Mesothelial cell of epicardium (in vitro differentiated cells): Measurements from ENCODE around the gene MED13L. TPM values are rescaled to one million over a fixed set of nuclear protein-coding genes. Genes with fewer than 3 reads are reported as not detected.

Experiments used
- DNase-seq, 2 experiments: peaks; one replicate each; pipeline ENCODE4 v3.0.0; 2021; ENCODE audit warnings: low spot score in 2 of 2; ENCODE audit not compliant: unreplicated experiment in 2 of 2
- H3K27ac Mint-ChIP-seq: 2 replicates; pipeline ENCODE4 v1.8.0; 2021; ENCODE audit warnings: mixed read lengths
- H3K27me3 Mint-ChIP-seq: 2 replicates; pipeline ENCODE4 v1.8.0; 2021; ENCODE audit warnings: low read depth, mixed read lengths
- H3K36me3 Mint-ChIP-seq: 2 replicates; pipeline ENCODE4 v1.8.0; 2021; ENCODE audit warnings: mixed read lengths
- H3K4me1 Mint-ChIP-seq: 2 replicates; pipeline ENCODE4 v1.8.0; 2021; ENCODE audit warnings: mixed read lengths
- H3K4me3 Mint-ChIP-seq: 2 replicates; pipeline ENCODE4 v1.8.0; 2021; ENCODE audit warnings: mild to moderate bottlenecking, moderate library complexity, mixed read lengths
- H3K9me3 Mint-ChIP-seq: 2 replicates; pipeline ENCODE4 v1.8.0; 2021; ENCODE audit warnings: mixed read lengths
- total RNA-seq: library from RNA; stranded (reverse); gene quantifications from 3 replicates; pipeline ENCODE4 v1.2.1, GENCODE V29; 2021
- TF ChIP-seq, protein P1 (sequence below): fragments of 200-600 bp; sonication (generic); IDR thresholded peaks from one replicate; pipeline ENCODE4 v1.5.0; 2021; ENCODE audit warnings: antibody characterized with exemption; ENCODE audit not compliant: unreplicated experiment

Gene MED13L
- total RNA-seq, 1 donor from 2014 or later: 179 TPM

DNA sequence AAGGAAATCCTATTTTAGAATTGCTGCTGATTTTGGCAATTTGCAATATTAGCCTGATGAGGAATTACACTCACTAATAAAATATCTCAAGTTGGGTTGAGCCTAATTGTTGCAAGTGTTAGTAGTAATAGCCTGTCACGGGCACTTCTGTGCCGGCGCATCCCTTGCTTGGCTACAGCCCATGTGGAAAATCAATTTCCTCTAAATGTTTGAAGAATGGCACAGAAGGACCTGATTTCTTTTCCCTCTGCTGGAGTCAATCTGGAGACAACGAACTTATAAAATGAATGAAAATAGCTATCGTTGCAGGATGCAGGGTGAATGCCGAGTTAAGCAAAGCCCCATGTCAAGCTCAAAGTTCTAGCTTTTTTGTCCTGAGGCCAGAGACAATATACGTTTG lies 31.2 kb upstream of the MED13L start:
- Mint-ChIP-seq H3K36me3 (no peaks in the 10 kb centered on the region), H3K27ac (no peak overlapping the region), H3K27me3 (no peaks in the 10 kb centered on the region), H3K9me3 (peaks cover 13% of the 10 kb centered on the region), H3K4me1 (peaks cover 7% of the 10 kb centered on the region), H3K4me3 (no peak overlapping the region)
- TF ChIP-seq, protein P1, sequence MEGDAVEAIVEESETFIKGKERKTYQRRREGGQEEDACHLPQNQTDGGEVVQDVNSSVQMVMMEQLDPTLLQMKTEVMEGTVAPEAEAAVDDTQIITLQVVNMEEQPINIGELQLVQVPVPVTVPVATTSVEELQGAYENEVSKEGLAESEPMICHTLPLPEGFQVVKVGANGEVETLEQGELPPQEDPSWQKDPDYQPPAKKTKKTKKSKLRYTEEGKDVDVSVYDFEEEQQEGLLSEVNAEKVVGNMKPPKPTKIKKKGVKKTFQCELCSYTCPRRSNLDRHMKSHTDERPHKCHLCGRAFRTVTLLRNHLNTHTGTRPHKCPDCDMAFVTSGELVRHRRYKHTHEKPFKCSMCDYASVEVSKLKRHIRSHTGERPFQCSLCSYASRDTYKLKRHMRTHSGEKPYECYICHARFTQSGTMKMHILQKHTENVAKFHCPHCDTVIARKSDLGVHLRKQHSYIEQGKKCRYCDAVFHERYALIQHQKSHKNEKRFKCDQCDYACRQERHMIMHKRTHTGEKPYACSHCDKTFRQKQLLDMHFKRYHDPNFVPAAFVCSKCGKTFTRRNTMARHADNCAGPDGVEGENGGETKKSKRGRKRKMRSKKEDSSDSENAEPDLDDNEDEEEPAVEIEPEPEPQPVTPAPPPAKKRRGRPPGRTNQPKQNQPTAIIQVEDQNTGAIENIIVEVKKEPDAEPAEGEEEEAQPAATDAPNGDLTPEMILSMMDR: no peak
- no peak for DNase-seq

DNA sequence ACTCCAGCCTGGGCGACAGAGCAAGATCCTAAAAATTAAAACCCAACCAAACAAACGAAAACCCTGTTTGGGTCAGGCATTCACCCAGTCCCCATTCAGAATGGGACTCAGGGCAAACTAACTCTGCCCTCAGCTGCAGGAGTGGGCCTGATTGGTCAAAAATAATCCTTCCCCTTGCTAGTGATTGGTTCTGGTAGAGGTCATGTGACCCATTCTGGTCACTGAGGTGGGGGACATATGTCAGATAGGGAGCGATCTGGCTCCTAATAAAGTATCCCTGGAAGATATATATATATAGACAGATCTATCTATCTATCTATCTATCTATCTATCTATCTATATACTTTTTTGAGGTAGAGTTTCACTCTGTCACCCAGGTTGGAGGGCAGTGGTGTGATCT lies 29.5 kb upstream of the MED13L start:
- Mint-ChIP-seq H3K4me1 (no peaks in the 10 kb centered on the region), H3K27me3 (no peaks in the 10 kb centered on the region), H3K36me3 (no peaks in the 10 kb centered on the region), H3K27ac (no peak overlapping the region), H3K9me3 (peaks cover 13% of the 10 kb centered on the region), H3K4me3 (no peak overlapping the region)
- DNase-seq: no peak
- TF ChIP-seq, protein P1: no peak

DNA sequence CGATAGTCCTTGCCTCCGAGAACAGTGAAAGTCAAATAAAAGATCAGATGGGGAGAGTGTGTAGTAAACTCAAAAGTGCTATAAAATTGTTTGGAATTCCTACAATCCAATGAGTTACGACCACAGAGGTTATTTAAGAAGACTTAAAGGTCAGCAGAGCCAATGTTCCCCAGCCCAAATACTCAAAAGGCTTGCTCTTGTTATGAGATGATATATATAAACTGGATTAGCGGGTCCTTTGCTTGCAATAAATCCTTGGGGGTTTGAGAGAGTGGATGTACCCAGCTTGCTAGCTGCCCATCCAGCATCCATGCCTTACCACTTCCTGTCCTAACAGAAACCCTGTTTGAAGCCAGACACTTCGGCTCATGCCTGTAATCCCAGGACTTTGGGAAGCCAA lies 29.0 kb upstream of the MED13L start:
- H3K27me3 Mint-ChIP-seq: no peaks in the 10 kb centered on the region
- no peak overlapping the region for H3K4me3 Mint-ChIP-seq
- no peak overlapping the region for H3K27ac Mint-ChIP-seq
- H3K9me3 Mint-ChIP-seq: peaks cover 13% of the 10 kb centered on the region
- H3K36me3 Mint-ChIP-seq: no peaks in the 10 kb centered on the region
- no peak for DNase-seq
- TF ChIP-seq, protein P1: no peak
- no peaks in the 10 kb centered on the region for H3K4me1 Mint-ChIP-seq

DNA sequence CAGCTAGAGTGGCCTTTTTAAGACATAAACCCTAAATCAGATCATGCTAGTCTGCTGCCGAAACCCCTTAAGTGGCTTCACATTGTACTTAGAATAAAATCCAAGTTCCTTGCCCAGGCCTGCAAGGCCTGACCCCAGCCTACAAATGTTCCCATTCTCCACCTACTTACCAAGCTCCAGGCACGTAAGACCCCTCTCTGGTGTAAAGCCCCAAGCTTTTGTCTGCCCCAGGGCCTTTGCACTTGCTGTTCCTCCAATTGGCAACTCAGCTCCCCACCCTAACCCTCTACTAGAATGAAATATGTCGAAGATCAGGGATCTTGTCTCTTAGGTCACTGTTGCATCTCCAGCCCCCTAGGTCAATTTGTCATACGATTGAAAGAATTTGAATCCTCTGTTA lies 27.1 kb upstream of the MED13L start:
- TF ChIP-seq, protein P1: no peak
- H3K27ac Mint-ChIP-seq: no peak overlapping the region
- H3K36me3 Mint-ChIP-seq: no peaks in the 10 kb centered on the region
- no peaks in the 10 kb centered on the region for H3K27me3 Mint-ChIP-seq
- no peak for DNase-seq
- H3K9me3 Mint-ChIP-seq: peaks cover 5% of the 10 kb centered on the region
- H3K4me3 Mint-ChIP-seq: no peak overlapping the region
- peaks cover 4% of the 10 kb centered on the region for H3K4me1 Mint-ChIP-seq

DNA sequence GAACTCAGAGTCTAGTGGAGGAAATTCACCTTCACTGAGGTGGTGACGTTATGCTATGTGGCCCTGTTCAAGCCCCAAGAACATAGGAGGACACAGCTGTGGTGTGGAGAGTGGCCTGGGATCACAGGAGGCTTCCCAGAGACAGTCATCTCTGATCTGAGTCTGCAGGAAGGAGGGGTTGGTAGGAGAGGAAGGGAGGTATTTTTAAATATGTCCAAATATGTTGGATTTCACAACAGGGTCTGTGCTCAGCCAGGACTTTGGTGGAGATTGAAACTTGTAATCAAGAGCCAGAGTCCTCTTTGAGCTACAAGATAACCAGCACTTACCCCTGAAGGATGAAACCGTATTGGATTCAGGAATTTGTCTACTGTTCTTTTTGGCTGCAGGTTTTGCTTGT lies 26.4 kb upstream of the MED13L start:
- no peak for DNase-seq
- Mint-ChIP-seq H3K4me3 (no peak overlapping the region), H3K9me3 (no peaks in the 10 kb centered on the region), H3K36me3 (no peaks in the 10 kb centered on the region), H3K27ac (no peak overlapping the region), H3K4me1 (peaks cover 9% of the 10 kb centered on the region), H3K27me3 (no peaks in the 10 kb centered on the region)
- TF ChIP-seq, protein P1: no peak

DNA sequence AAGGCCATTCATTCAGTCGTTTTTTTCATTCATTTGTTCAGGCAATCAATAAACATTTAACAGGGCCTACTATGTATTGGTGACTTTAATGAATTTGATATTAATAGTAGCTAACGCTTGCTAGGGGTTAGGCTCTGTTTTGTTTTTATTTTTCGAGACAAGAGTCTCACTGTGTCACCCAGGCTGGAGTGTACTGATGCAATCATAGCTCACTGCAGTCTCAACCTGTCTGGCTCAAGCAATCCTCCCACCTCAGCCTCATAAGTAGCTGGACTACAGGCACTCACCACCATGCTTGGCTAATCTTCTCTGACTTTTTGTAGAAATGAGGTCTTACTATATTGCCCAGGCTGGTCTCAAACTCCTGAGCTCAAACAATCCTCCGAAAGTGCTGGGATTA lies 25.6 kb upstream of the MED13L start:
- no peak overlapping the region for H3K27ac Mint-ChIP-seq
- H3K9me3 Mint-ChIP-seq: no peaks in the 10 kb centered on the region
- H3K27me3 Mint-ChIP-seq: no peaks in the 10 kb centered on the region
- TF ChIP-seq, protein P1: no peak
- no peak overlapping the region for H3K4me3 Mint-ChIP-seq
- no peak for DNase-seq
- H3K36me3 Mint-ChIP-seq: no peaks in the 10 kb centered on the region
- H3K4me1 Mint-ChIP-seq: peaks cover 9% of the 10 kb centered on the region
